ENCODE data around the gene DDX20.

The DDX20 gene

GRCh38 chr1:111750856-111751255, 4.8 kb upstream of the DDX20 start:
- DNase-seq (ENCODE audit: low read depth) = no peak

- DNase-seq (ENCODE audit: low read depth) = no peak
Measured at GRCh38 chr1:111751906-111752575, 3.7 kb upstream of the DDX20 start.

- DNase-seq (ENCODE audit: low read depth) = no peak
Measured at GRCh38 chr1:111754984-111755330, 744 bp upstream of the DDX20 start.

GRCh38 chr1:111756124-111756513, 418 bp downstream of the DDX20 start:
- no peak for DNase-seq (ENCODE audit: low read depth)

- DNase-seq (ENCODE audit: low read depth) = no peak
Measured at GRCh38 chr1:111758373-111758772, 2.7 kb downstream of the DDX20 start.

- no peak for DNase-seq (ENCODE audit: low read depth)
Measured at GRCh38 chr1:111761717-111762116, 6.0 kb downstream of the DDX20 start.

GRCh38 chr1:111762332-111762731, 6.6 kb downstream of the DDX20 start:
- no peak for DNase-seq (ENCODE audit: low read depth)

GRCh38 chr1:111768023-111768422, 12.3 kb downstream of the DDX20 start:
- DNase-seq (ENCODE audit: low read depth) = no peak

- no peak for DNase-seq (ENCODE audit: low read depth)
Measured at GRCh38 chr1:111768625-111769024, 12.9 kb downstream of the DDX20 start.

GRCh38 chr1:111769517-111770146, 13.9 kb downstream of the DDX20 start:
- no peak for DNase-seq (ENCODE audit: low read depth)

GRCh38 chr1:111770916-111771315, 15.2 kb downstream of the DDX20 start:
- no peak for DNase-seq (ENCODE audit: low read depth)

- no peak for DNase-seq (ENCODE audit: low read depth)
Measured at GRCh38 chr1:111775966-111776365, 20.3 kb downstream of the DDX20 start.

- DNase-seq (ENCODE audit: low read depth) = no peak
Measured at GRCh38 chr1:111776391-111776790, 20.7 kb downstream of the DDX20 start.

GRCh38 chr1:111776861-111777260, 21.2 kb downstream of the DDX20 start:
- DNase-seq (ENCODE audit: low read depth) = no peak

GRCh38 chr1:111777301-111777700, 21.6 kb downstream of the DDX20 start:
- DNase-seq (ENCODE audit: low read depth) = no peak

- DNase-seq (ENCODE audit: low read depth) = no peak
Measured at GRCh38 chr1:111778066-111778465, 22.4 kb downstream of the DDX20 start.

- peak; percentile 27 for DNase-seq (ENCODE audit: low read depth)
Measured at GRCh38 chr1:111778541-111779051, 22.9 kb downstream of the DDX20 start.

- no peak for DNase-seq (ENCODE audit: low read depth)
Measured at GRCh38 chr1:111779546-111779945, 23.8 kb downstream of the DDX20 start.

GRCh38 chr1:111784273-111784901, 28.7 kb downstream of the DDX20 start:
- no peak for DNase-seq (ENCODE audit: low read depth)

- DNase-seq (ENCODE audit: low read depth) = no peak
Measured at GRCh38 chr1:111786669-111787207, 31.0 kb downstream of the DDX20 start.

GRCh38 chr1:111789142-111789541, 33.4 kb downstream of the DDX20 start:
- DNase-seq (ENCODE audit: low read depth) = no peak

- peak; percentile 57 for DNase-seq (ENCODE audit: low read depth)
Measured at GRCh38 chr1:111789666-111790316, 34.1 kb downstream of the DDX20 start.

- no peak for DNase-seq (ENCODE audit: low read depth)
Measured at GRCh38 chr1:111791776-111792175, 36.1 kb downstream of the DDX20 start.
